ENCODE measurements around the gene CLTA. TPM values are rescaled to one million over a fixed set of nuclear protein-coding genes. Genes with fewer than 3 reads are reported as not detected.
"Not testable (repeated sequence)": the region's sequence is repeated elsewhere in the genome, so short reads cannot be mapped to it uniquely, and the experiment has no call there.

CLTA gene
- total and polyA plus RNA-seq, 4 donors = 117 to 191 (median 141) TPM

DNA sequence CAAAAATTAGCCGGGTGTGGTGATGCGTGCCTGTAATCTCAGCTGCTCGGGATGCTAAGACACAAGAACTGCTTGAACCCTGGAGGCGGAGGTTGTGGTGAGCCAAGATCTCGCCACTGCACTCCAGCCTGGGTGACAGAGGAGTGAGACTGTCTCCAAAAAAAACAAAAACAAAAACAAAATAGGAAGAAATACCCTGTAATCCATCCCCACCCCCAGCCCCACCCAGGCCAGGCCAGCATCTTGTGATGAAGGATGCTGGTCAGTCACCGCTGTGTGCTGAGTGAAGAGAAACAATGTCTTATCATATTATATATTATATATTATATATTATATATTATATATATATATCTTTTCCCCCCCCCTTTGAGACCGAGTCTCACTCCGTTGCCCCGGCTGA, 37.0 kb upstream of the CLTA start:
- no peak overlapping the region for H3K4me3 ChIP-seq (ENCODE audit: low read length in 2 of 2)
- intact Hi-C loops (cut with DNase I) = no loop called here
- no peaks in the 10 kb centered on the region for H3K36me3 ChIP-seq (ENCODE audit: control insufficient read depth in 1 of 2, insufficient read depth in 2 of 2, low read length in 1 of 2)
- H3K27ac ChIP-seq (ENCODE audit: low read depth in 1 of 2, low read length in 2 of 2) = no peak overlapping the region
- no peak for DNase-seq
- no peaks in the 10 kb centered on the region for H3K9me3 ChIP-seq (ENCODE audit: control insufficient read depth, low read length)
- WGBS, 2 donors = 72 to 75% methylated on average over 9 of the region's 9 CpGs
- H3K27me3 ChIP-seq (ENCODE audit: control insufficient read depth in 1 of 2, insufficient read depth in 2 of 2, low read length in 1 of 2) = no peaks in the 10 kb centered on the region
- ATAC-seq (ENCODE audit: low FRiP score) = no peak
- peaks cover 0 to under 1% of the 10 kb centered on the region in 2 donors for H3K4me1 ChIP-seq (ENCODE audit: control insufficient read depth in 1 of 2, insufficient read depth in 2 of 2, low read length in 2 of 2)

DNA sequence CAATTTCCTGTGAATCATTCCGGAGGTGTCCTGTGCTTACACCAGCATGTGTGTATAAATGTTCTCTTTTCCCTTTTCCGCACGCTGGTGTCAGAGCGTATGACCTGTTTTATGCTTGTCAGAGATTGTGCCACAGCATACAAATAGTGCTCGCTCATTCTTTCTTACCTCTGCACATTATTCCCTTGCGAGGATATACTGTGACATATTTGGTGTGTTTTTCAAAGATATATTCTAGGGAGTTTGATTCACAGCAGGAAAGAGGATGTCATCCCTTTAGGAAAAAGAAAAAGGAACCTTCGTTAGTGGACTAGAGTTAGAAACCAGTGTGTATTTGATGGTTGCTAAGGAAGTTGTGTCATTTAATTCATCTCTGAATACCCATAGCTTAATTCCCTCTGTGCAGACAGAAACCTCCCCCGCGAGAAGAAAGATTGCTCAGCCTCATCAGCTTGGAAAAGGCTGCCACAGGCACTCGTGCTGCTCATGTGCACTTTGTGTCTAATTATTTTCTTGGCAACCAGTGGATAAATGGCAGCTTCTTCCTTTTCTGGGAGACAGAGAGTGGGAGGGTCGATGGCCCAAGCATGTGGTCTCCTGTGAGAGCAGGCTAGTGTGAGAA, 36.3 kb upstream of the CLTA start:
- H3K36me3 ChIP-seq (ENCODE audit: control insufficient read depth in 1 of 2, insufficient read depth in 2 of 2, low read length in 1 of 2) = no peaks in the 10 kb centered on the region
- ATAC-seq (ENCODE audit: low FRiP score) (peak; percentile 52), DNase-seq (no peak)

GRCh38 chr9:36156116-36156515, 34.6 kb upstream of the CLTA start:
- Histone ChIP-seq H3K36me3 (ENCODE audit: control insufficient read depth in 1 of 2, insufficient read depth in 2 of 2, low read length in 1 of 2) (no peaks in the 10 kb centered on the region), H3K27me3 (ENCODE audit: control insufficient read depth in 1 of 2, insufficient read depth in 2 of 2, low read length in 1 of 2) (no peaks in the 10 kb centered on the region), H3K4me3 (ENCODE audit: low read length in 2 of 2) (no peak overlapping the region), H3K27ac (ENCODE audit: low read depth in 1 of 2, low read length in 2 of 2) (no peak overlapping the region), H3K4me1 (ENCODE audit: control insufficient read depth in 1 of 2, insufficient read depth in 2 of 2, low read length in 2 of 2) (no peaks in the 10 kb centered on the region), H3K9me3 (ENCODE audit: control insufficient read depth, low read length) (no peaks in the 10 kb centered on the region)
- WGBS, 2 donors = 98% methylated on average over 6 of the region's 6 CpGs
- no peak for ATAC-seq (ENCODE audit: low FRiP score)
- intact Hi-C loops (cut with DNase I) = no loop called here
- DNase-seq = no peak

More for the DNA sequence above, 36.3 kb upstream of the CLTA start:
- WGBS, 2 donors = 31 to 35% methylated on average over 11 of the region's 11 CpGs
- H3K4me1 ChIP-seq (ENCODE audit: control insufficient read depth in 1 of 2, insufficient read depth in 2 of 2, low read length in 2 of 2) = no peaks in the 10 kb centered on the region
- H3K27me3 ChIP-seq (ENCODE audit: control insufficient read depth in 1 of 2, insufficient read depth in 2 of 2, low read length in 1 of 2) = no peaks in the 10 kb centered on the region
- intact Hi-C loops (cut with DNase I) = no loop called here
- H3K9me3 ChIP-seq (ENCODE audit: control insufficient read depth, low read length) = no peaks in the 10 kb centered on the region
- H3K4me3 ChIP-seq (ENCODE audit: low read length in 2 of 2) = no peak overlapping the region
- H3K27ac ChIP-seq (ENCODE audit: low read depth in 1 of 2, low read length in 2 of 2) = peak overlapping the region in 1 of 2 donors; percentile 85

DNA sequence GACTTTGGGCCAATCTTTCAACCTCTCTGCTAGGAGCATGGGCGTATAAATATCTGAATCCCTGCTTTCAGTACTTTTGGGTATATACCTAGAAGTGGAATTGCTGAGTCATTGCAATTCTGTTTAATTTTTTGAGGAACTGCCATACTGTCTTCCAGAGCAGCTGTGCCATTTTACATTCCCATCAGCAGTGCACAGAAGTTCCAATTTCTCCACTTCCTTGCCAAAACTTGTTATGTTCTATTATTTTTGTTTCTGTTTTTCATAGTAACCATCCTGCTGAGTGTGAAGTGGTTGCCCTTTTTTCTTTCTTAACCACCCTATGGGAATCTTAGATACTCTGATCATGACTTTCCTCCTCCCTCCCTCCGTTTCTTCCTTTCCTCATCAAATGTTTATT, 32.6 kb upstream of the CLTA start:
- Histone ChIP-seq H3K4me1 (ENCODE audit: control insufficient read depth in 1 of 2, insufficient read depth in 2 of 2, low read length in 2 of 2) (no peaks in the 10 kb centered on the region), H3K36me3 (ENCODE audit: control insufficient read depth in 1 of 2, insufficient read depth in 2 of 2, low read length in 1 of 2) (no peaks in the 10 kb centered on the region), H3K27ac (ENCODE audit: low read depth in 1 of 2, low read length in 2 of 2) (peak overlapping the region in 1 of 2 donors; percentile 28), H3K27me3 (ENCODE audit: control insufficient read depth in 1 of 2, insufficient read depth in 2 of 2, low read length in 1 of 2) (no peaks in the 10 kb centered on the region), H3K9me3 (ENCODE audit: control insufficient read depth, low read length) (no peaks in the 10 kb centered on the region), H3K4me3 (ENCODE audit: low read length in 2 of 2) (no peak overlapping the region)
- 63 to 67% methylated on average over 2 of the region's 2 CpGs for WGBS, 2 donors
- ATAC-seq (ENCODE audit: low FRiP score) = no peak
- intact Hi-C loops (cut with DNase I) = no loop called here
- DNase-seq = no peak

DNA sequence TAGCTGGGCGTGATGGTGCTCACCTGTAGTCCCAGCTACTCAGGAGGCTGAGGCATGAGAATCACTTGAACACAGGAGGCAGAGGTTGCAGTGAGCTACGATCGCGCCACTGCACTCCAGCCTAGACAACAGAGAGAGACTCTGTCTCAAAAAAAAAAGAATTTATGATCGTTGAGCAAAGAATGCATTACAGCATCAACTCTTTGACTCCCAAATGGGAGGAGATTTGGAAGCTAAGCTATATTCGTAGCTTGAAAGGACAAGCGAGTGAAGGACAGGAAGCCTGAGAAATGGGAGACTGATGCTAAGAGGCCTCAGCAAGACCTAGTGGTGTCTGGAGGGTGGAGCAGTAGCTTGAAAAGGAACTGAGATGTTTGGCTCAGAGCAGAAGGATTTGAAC, 31.8 kb upstream of the CLTA start:
- peak; percentile 15 for ATAC-seq (ENCODE audit: low FRiP score)

DNA sequence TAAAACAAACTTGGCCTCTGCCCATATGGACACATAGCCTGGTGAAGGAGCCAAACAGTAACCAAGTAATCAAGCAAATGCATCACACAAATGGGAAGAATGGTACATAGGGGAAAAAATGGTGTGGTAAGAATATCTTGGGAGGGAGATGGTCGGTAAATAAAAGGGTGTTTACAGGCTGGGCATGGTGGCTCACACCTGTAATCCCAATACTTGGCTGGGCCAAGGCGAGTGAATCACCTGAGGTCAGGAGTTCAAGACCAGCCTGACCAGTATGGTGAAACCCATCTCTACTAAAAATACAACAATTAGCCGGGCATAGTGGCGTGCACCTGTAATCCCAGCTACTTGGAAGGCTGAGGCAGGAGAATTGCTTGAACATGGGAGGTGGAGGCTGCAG, 31.2 kb upstream of the CLTA start:
- H3K27me3 ChIP-seq (ENCODE audit: control insufficient read depth in 1 of 2, insufficient read depth in 2 of 2, low read length in 1 of 2); H3K4me1 ChIP-seq (ENCODE audit: control insufficient read depth in 1 of 2, insufficient read depth in 2 of 2, low read length in 2 of 2); H3K36me3 ChIP-seq (ENCODE audit: control insufficient read depth in 1 of 2, insufficient read depth in 2 of 2, low read length in 1 of 2); H3K4me3 ChIP-seq (ENCODE audit: low read length in 2 of 2); ATAC-seq (ENCODE audit: low FRiP score); H3K9me3 ChIP-seq (ENCODE audit: control insufficient read depth, low read length); DNase-seq; intact Hi-C loops (cut with DNase I): not testable (repeated sequence)
- peak overlapping the region in 1 of 2 donors; percentile 24 for H3K27ac ChIP-seq (ENCODE audit: low read depth in 1 of 2, low read length in 2 of 2)
- WGBS, 2 donors = 97 to 98% methylated on average over 4 of the region's 4 CpGs

More for the DNA sequence above, 31.8 kb upstream of the CLTA start:
- Histone ChIP-seq H3K36me3 (ENCODE audit: control insufficient read depth in 1 of 2, insufficient read depth in 2 of 2, low read length in 1 of 2) (no peaks in the 10 kb centered on the region), H3K27ac (ENCODE audit: low read depth in 1 of 2, low read length in 2 of 2) (peak overlapping the region in 1 of 2 donors; percentile 68), H3K4me1 (ENCODE audit: control insufficient read depth in 1 of 2, insufficient read depth in 2 of 2, low read length in 2 of 2) (no peaks in the 10 kb centered on the region), H3K4me3 (ENCODE audit: low read length in 2 of 2) (no peak overlapping the region), H3K9me3 (ENCODE audit: control insufficient read depth, low read length) (no peaks in the 10 kb centered on the region), H3K27me3 (ENCODE audit: control insufficient read depth in 1 of 2, insufficient read depth in 2 of 2, low read length in 1 of 2) (no peaks in the 10 kb centered on the region)
- DNase-seq = no peak
- intact Hi-C loops (cut with DNase I) = no loop called here
- 18 to 25% methylated on average over 7 of the region's 7 CpGs for WGBS, 2 donors

GRCh38 chr9:36160126-36160525, 30.6 kb upstream of the CLTA start:
- H3K4me1 ChIP-seq (ENCODE audit: control insufficient read depth in 1 of 2, insufficient read depth in 2 of 2, low read length in 2 of 2); ATAC-seq (ENCODE audit: low FRiP score); H3K9me3 ChIP-seq (ENCODE audit: control insufficient read depth, low read length); DNase-seq; H3K4me3 ChIP-seq (ENCODE audit: low read length in 2 of 2); H3K27ac ChIP-seq (ENCODE audit: low read depth in 1 of 2, low read length in 2 of 2); H3K27me3 ChIP-seq (ENCODE audit: control insufficient read depth in 1 of 2, insufficient read depth in 2 of 2, low read length in 1 of 2); H3K36me3 ChIP-seq (ENCODE audit: control insufficient read depth in 1 of 2, insufficient read depth in 2 of 2, low read length in 1 of 2); intact Hi-C loops (cut with DNase I): not testable (repeated sequence)
- 72 to 86% methylated on average over 11 of the region's 11 CpGs for whole genome bisulfite sequencing, 2 donors

DNA sequence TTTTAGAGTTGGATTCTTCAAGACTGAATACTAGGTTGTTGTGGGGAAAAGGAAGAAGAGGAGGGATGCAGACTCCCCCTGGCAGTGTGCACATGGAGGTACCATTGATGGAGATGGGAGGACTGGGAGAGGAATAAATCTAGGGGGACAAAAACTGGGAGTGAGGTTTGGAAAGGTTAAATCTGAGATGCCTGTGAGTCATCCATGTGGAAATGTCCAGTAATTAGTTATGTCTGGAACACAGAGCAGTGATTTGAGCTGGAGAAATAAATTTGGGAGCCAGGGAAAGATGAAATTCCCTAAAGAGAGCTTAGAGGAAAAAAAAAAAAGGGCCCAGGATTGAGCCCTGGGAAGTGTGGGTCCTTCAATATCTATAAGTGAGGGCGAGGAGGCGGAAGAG, 29.5 kb upstream of the CLTA start:
- DNase-seq = no peak
- intact Hi-C loops (cut with DNase I) = no loop called here
- no peaks in the 10 kb centered on the region for H3K27me3 ChIP-seq (ENCODE audit: control insufficient read depth in 1 of 2, insufficient read depth in 2 of 2, low read length in 1 of 2)
- peak overlapping the region; percentile 14 to 32 for H3K27ac ChIP-seq (ENCODE audit: low read depth in 1 of 2, low read length in 2 of 2)
- no peaks in the 10 kb centered on the region for H3K4me1 ChIP-seq (ENCODE audit: control insufficient read depth in 1 of 2, insufficient read depth in 2 of 2, low read length in 2 of 2)
- H3K9me3 ChIP-seq (ENCODE audit: control insufficient read depth, low read length) = no peaks in the 10 kb centered on the region
- 35 to 37% methylated on average over 2 of the region's 2 CpGs for WGBS, 2 donors
- peak; percentile 42 for ATAC-seq (ENCODE audit: low FRiP score)
- H3K36me3 ChIP-seq (ENCODE audit: control insufficient read depth in 1 of 2, insufficient read depth in 2 of 2, low read length in 1 of 2) = no peaks in the 10 kb centered on the region
- H3K4me3 ChIP-seq (ENCODE audit: low read length in 2 of 2) = no peak overlapping the region

DNA sequence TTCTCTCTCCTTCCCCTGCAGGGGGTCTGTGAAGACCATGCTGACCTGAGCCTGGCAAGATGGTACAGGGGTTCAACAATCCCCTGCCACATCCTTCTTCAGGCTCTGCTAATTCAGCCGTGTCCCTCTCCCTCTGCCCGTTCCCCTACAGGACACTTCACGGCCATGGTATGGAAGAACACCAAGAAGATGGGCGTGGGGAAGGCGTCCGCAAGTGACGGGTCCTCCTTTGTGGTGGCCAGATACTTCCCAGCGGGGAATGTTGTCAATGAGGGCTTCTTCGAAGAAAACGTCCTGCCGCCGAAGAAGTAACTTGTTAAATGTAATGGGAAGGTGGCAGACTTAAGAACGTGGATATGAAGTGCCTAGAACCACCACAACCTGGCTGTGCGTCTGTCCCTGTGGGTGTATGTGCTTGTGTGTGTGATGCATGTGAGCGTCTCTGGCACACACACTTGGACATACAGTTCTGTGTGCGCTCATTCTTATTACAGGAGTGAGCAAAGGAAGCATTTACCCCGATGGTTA, 28.4 kb upstream of the CLTA start:
- no peaks in the 10 kb centered on the region for H3K27me3 ChIP-seq (ENCODE audit: control insufficient read depth in 1 of 2, insufficient read depth in 2 of 2, low read length in 1 of 2)
- no peak overlapping the region for H3K4me3 ChIP-seq (ENCODE audit: low read length in 2 of 2)
- no peaks in the 10 kb centered on the region for H3K36me3 ChIP-seq (ENCODE audit: control insufficient read depth in 1 of 2, insufficient read depth in 2 of 2, low read length in 1 of 2)
- H3K27ac ChIP-seq (ENCODE audit: low read depth in 1 of 2, low read length in 2 of 2) = peak overlapping the region in 1 of 2 donors; percentile 21
- no peak for ATAC-seq (ENCODE audit: low FRiP score)
- DNase-seq = no peak
- intact Hi-C loops (cut with DNase I) = no loop called here
- 90% methylated on average over 17 of the region's 17 CpGs for WGBS, 2 donors
- H3K9me3 ChIP-seq (ENCODE audit: control insufficient read depth, low read length) = no peaks in the 10 kb centered on the region
- no peaks in the 10 kb centered on the region for H3K4me1 ChIP-seq (ENCODE audit: control insufficient read depth in 1 of 2, insufficient read depth in 2 of 2, low read length in 2 of 2)

All from aorta (tissue), 5 donors.